HG02642 (cell line): Measurements from ENCODE around the gene PIWIL1.

ENCODE experiments used
- ATAC-seq: cut with Tn5 transposase; IDR thresholded peaks from one replicate; pipeline ENCODE4 v1.9.1; 2021; ENCODE audit warnings: mild to moderate bottlenecking; ENCODE audit not compliant: unreplicated experiment, poor library complexity

The PIWIL1 gene

GRCh38 chr12:130335517-130336392 lies 1.9 kb upstream of the PIWIL1 start:
- no peak for ATAC-seq

DNA sequence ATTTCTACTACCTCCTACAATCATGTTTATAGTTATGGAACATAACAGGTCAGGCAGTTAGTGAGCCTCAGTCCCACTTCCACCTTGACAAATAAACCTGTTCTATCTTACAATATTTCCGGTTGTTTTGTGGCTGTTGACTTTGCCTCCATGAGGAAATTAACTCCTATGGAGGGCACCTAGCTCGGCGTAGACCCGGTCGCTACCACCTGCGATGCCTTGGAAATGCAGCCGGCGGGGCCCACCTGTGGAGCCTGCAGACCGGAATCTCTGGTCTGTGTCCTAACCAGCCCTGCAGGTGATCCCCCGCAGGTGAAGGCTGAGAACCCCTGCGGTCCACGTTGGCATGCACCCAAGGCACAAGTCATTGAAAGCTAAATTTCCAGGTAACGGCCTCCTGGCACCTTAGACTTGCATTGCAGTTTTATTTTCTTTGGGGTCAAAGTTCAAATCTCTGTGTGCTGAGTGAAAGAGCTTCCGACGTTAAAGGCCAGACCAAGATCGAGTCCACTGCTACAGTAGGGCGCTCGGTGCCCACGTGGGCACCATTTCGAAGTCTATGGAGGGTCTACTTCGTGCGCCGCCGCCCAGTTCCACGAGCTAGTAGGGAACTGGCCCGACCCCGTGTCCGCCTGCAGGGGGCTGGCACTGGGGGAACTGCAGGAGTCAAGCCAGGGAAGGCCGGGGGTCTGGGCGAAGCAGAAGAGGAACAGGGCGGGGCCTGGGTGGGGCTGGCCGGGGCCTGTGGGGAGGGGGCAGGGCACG lies 782 bp upstream of the PIWIL1 start:
- no peak for ATAC-seq

GRCh38 chr12:130338794-130339601 lies 1.3 kb downstream of the PIWIL1 start:
- no peak for ATAC-seq

GRCh38 chr12:130339951-130340350 lies 2.3 kb downstream of the PIWIL1 start:
- ATAC-seq = no peak

- ATAC-seq = no peak
Measured at GRCh38 chr12:130342442-130342841, 4.8 kb downstream of the PIWIL1 start.

- no peak for ATAC-seq
Measured at GRCh38 chr12:130342842-130343241, 5.2 kb downstream of the PIWIL1 start.

GRCh38 chr12:130344529-130344928 lies 6.8 kb downstream of the PIWIL1 start:
- no peak for ATAC-seq

- no peak for ATAC-seq
Measured at GRCh38 chr12:130345292-130345691, 7.6 kb downstream of the PIWIL1 start.

DNA sequence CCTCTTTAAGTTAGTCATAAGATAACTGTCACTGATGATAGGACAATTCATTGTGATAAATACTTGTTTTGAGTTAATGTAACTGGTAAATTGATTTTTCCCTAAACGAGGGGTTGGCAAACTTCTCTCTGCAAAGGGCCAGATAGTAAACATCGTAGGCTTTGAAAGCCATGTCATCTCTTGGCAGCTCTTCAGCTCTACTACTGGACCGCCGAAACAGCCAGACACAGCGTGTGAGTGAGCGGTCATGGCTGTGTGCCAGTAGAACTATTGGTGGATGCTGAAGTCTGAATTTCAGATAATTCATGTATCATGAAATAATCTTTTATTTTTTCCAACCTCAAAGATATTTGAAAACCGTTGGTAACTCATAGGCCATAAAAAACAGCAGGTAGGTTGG lies 9.9 kb downstream of the PIWIL1 start:
- no peak for ATAC-seq

DNA sequence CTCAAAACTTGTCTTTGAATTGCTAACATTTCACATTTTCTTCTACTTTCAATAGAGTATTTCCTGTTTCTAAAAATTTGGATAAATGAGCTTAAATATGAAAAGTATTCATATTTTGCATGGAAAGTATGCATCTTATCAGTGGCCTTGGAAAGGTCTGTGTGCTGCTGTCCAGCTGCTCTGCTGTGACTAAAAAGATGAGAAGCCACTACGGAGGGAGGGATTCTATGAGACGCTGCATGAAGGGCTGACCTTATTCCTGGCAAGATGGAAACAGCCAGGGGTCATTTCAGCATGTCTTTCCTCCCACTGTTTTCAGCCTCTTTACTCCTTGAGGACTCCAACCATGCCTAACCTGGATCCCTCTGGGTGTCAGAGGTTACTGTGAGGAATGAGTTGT lies 13.0 kb downstream of the PIWIL1 start:
- no peak for ATAC-seq

DNA sequence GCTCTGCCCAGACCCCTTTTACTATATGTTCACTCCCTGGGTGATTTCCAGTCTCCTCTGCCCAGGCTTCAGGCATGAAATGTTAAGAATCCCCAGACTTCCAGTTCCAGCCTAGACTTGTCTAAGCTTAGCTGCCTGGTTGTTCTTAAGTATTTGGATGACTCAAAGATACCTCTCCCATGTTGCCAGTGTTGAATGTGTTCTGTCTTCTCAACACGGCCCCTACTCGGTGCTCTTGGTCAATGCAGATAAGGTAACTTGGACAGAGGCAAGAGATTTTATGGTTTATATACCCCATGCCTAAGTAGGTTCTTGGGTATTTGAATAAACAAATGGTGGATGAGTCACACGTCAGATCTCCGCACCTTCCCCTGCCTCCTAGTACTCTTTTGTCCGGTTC lies 13.6 kb downstream of the PIWIL1 start:
- no peak for ATAC-seq

- no peak for ATAC-seq
Measured at GRCh38 chr12:130353081-130353480, 15.4 kb downstream of the PIWIL1 start.

DNA sequence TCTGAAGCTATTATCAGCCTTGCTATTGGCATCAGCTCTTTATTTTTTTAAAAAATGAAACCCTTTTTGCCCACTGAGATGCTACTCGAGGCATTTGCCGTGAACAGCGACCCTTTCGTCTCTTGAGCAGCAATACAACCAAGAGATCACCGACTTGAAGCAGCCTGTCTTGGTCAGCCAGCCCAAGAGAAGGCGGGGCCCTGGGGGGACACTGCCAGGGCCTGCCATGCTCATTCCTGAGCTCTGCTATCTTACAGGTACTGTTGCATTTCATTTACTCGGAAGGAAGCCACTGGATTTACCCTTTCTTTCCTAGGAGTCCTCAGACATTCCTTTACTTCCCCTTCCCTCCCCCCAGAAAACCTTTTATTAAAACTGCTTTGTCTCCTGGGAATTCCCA lies 16.7 kb downstream of the PIWIL1 start:
- ATAC-seq = no peak

DNA sequence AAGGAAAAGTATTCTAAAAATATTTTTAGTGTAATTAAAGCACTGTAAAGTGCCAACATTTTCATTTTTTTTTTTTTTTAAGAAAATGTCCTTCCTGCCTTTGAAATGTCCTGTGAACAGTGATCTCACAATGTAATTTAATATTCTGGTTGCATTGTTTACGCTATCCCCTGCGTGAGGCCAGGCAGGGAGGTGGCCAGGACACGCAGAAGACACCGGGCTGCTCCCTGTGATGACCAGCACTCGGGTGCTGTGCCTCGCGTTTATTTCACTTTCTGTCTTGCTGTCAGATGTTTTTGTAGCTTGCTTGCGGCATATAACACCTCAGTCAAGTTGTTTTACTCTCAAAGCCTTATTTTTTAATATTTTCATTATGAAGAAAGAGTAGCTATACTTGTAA lies 18.5 kb downstream of the PIWIL1 start:
- no peak for ATAC-seq

DNA sequence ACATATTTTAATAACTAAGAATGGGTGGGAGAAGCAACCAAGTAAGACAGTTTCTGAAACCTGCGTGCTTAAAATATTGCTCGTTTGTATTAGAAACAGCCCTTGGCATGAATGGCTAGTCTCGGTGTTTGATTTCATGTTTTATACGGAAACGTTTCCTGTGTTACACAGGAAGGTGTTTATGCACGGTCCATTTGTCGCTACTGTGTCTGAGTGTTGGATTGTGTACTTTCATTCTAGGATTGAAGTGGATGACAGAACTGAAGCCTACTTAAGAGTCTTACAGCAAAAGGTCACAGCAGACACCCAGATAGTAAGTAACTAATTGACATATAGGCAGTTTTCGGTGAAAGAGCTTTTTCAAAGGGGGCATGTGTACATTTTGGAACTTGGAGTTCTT lies 19.6 kb downstream of the PIWIL1 start:
- ATAC-seq = no peak

GRCh38 chr12:130357729-130358330 lies 20.1 kb downstream of the PIWIL1 start:
- ATAC-seq = no peak

- ATAC-seq = no peak
Measured at GRCh38 chr12:130362060-130362459, 24.4 kb downstream of the PIWIL1 start.

DNA sequence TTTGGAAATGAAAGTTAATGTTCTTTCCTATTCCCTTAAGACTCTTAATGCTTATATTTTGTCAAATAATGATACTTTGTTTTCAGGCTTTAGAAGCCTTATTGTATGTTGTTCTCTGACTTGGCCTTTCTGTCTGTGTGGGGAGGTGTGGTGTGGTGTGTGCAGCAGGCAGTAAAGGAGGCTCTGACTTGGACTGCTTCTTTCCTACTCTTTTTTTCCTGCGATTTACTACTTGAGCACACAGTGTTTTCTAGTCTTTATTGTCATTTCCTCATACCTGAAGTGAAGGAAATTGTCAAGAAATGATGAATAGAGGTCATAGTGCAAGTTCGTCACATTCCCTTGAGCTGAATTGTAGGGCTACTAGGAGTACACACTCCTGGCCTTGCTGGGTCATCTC lies 26.9 kb downstream of the PIWIL1 start:
- no peak for ATAC-seq

- no peak for ATAC-seq
Measured at GRCh38 chr12:130366159-130366558, 28.5 kb downstream of the PIWIL1 start.

- ATAC-seq = no peak
Measured at GRCh38 chr12:130367003-130367402, 29.3 kb downstream of the PIWIL1 start.
